Esophagus muscularis mucosa (tissue), 3 donors: ENCODE data around the gene ACTL6B.

Experiments
- POLR2A ChIP-seq: fragments of 450-650 bp; IDR thresholded peaks from one replicate; pipeline ENCODE4 v1.6.1; 2017; ENCODE audit warnings: antibody characterized with exemption, moderate library complexity, mild to moderate bottlenecking, low read depth
- TF ChIP-seq, protein P1 (sequence below), 3 experiments: fragments of 200-600 bp in 2 of 3; fragments of 450-650 bp in 1 of 3; sonication (generic) in 2 of 3; IDR thresholded peaks; one replicate each; pipeline ENCODE4 v1.5.1; 2017 to 2019; ENCODE audit warnings: antibody characterized with exemption in 3 of 3, mild to moderate bottlenecking in 2 of 3, moderate library complexity in 1 of 3

DNA sequence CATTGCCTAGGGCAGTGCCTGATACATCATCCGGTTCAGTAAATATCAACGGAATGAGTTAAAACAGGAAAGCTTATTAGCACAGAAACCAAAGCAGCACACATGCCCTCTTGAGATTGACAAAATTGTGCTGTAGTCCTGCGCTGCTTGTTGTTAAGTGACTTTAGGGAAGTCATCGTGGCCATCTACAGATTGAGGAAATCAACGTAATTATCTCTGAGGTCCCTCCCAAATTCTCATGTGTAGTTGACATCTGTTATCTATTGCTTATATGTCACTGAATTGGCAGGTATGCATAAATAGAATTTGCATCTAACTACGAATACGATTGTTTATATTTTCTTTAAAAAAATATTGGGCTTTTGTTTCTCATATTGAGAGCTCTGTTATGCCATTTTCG is 13.8 kb upstream of the ACTL6B start:
- TF ChIP-seq, protein P1, sequence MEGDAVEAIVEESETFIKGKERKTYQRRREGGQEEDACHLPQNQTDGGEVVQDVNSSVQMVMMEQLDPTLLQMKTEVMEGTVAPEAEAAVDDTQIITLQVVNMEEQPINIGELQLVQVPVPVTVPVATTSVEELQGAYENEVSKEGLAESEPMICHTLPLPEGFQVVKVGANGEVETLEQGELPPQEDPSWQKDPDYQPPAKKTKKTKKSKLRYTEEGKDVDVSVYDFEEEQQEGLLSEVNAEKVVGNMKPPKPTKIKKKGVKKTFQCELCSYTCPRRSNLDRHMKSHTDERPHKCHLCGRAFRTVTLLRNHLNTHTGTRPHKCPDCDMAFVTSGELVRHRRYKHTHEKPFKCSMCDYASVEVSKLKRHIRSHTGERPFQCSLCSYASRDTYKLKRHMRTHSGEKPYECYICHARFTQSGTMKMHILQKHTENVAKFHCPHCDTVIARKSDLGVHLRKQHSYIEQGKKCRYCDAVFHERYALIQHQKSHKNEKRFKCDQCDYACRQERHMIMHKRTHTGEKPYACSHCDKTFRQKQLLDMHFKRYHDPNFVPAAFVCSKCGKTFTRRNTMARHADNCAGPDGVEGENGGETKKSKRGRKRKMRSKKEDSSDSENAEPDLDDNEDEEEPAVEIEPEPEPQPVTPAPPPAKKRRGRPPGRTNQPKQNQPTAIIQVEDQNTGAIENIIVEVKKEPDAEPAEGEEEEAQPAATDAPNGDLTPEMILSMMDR (IDR thresholded peaks at IDR 0.05), result no peak
- TF ChIP-seq POLR2A, result no peak
